HCT116 (cell line): Measurements from ENCODE around the gene MYLK. TPM values are rescaled to one million over a fixed set of nuclear protein-coding genes. Genes with fewer than 3 reads are reported as not detected.

ENCODE experiments used
- ATAC-seq: fragments of 200-7000 bp; cut with Tn5 transposase; 2 replicates; pipeline ENCODE4 v1.9.1; 2020; ENCODE audit warnings: mild to moderate bottlenecking, moderate library complexity
- BruUV-seq: library from RNA; stranded (reverse); fragments of 400-500 nt; replicated peaks from 2 replicates; lab custom pipeline; 2021; lab: Mats Ljungman, UMichigan
- CTCF ChIA-PET: fragments of 300-600 bp; sonication (Branson Sonifier 250); formaldehyde crosslinking; loops from one replicate; lab custom pipeline; 2021; ENCODE audit warnings: antibody characterized with exemption; lab: Charles Lee
- POLR2A ChIA-PET: fragments of 300-600, 350-600 bp; sonication (Branson Sonifier 250); formaldehyde crosslinking; loops from one replicate; lab custom pipeline; 2021; ENCODE audit warnings: antibody characterized with exemption; lab: Charles Lee
- RAD21 ChIA-PET, 2 experiments: fragments of 300-600 bp; sonication (Branson Sonifier 250); formaldehyde crosslinking; loops; one replicate each; lab custom pipeline; 2023; ENCODE audit warnings: low total read pairs in 2 of 2; ENCODE audit not compliant: uncharacterized antibody in 2 of 2, unreplicated experiment in 2 of 2, low non-redundant PET in 1 of 2; lab: Charles Lee
- DNase-seq: peaks from one replicate; pipeline ENCODE4 v3.0.0-alpha.2; 2010; ENCODE audit warnings: low read depth, low spot score
- H2AFZ ChIP-seq: fragments of 200-600 bp; shearing (Covaris generic), sonication (generic); 2 replicates; pipeline ENCODE4 v1.6.1; 2017; ENCODE audit warnings: low read depth, mixed run types, mixed read lengths, antibody characterized with exemption, low read length; ENCODE audit not compliant: poor library complexity, severe bottlenecking
- H3K27ac ChIP-seq: 2 replicates; pipeline ENCODE4 v1.5.1; 2012; ENCODE audit warnings: low read depth, low read length
- H3K27me3 ChIP-seq: fragments of 200-600 bp; sonication (generic); 2 replicates; pipeline ENCODE4 v1.6.1; 2016; ENCODE audit warnings: mixed run types, low read length, mixed read lengths; ENCODE audit not compliant: insufficient read depth
- H3K36me3 ChIP-seq, 2 experiments: fragments of 200-500 bp in 1 of 2; fragments of 200-600 bp in 1 of 2; sonication (Bioruptor generic) in 1 of 2; sonication (generic) in 1 of 2; 2 replicates each; pipeline versions ENCODE4 v1.5.1 to v1.6.1; 2014 to 2016; ENCODE audit warnings: low read length in 2 of 2, inconsistent platforms in 1 of 2, mixed read lengths in 1 of 2, mixed run types in 1 of 2; ENCODE audit not compliant: insufficient read depth in 2 of 2, control insufficient read depth in 1 of 2
- H3K4me1 ChIP-seq, 2 experiments: fragments of 200-600 bp in 1 of 2; sonication (generic) in 1 of 2; 2 replicates each; pipeline versions ENCODE4 v1.5.1 to v1.6.1; 2012 to 2017; ENCODE audit warnings: low read length in 2 of 2, inconsistent platforms in 1 of 2, mild to moderate bottlenecking in 1 of 2, mixed read lengths in 1 of 2, mixed run types in 1 of 2, moderate library complexity in 1 of 2; ENCODE audit not compliant: insufficient read depth in 2 of 2, control insufficient read depth in 1 of 2
- H3K4me2 ChIP-seq: fragments of 200-600 bp; sonication (generic); 2 replicates; pipeline ENCODE4 v1.6.1; 2017; ENCODE audit warnings: mixed run types, low read length, mixed read lengths
- H3K4me3 ChIP-seq, 2 experiments: fragments of 200-600 bp in 1 of 2; sonication (generic) in 1 of 2; replicated peaks in 1 of 2; 2 replicates each; pipeline ENCODE4 v1.5.1; 2011 to 2016; ENCODE audit warnings: low read length in 2 of 2, control low read depth in 1 of 2, low read depth in 1 of 2, mild to moderate bottlenecking in 1 of 2, mixed read lengths in 1 of 2, mixed run types in 1 of 2
- H3K79me2 ChIP-seq: fragments of 200-600 bp; sonication (generic); 2 replicates; pipeline ENCODE4 v1.6.1; 2017; ENCODE audit warnings: mild to moderate bottlenecking, mixed run types, low read length, moderate library complexity, mixed read lengths; ENCODE audit not compliant: insufficient read depth
- H3K9ac ChIP-seq: fragments of 200-600 bp; sonication (generic); 2 replicates; pipeline ENCODE4 v1.6.1; 2016; ENCODE audit warnings: low read length, mixed read lengths
- H3K9me2 ChIP-seq: fragments of 200-600 bp; sonication (generic), shearing (Covaris generic); 2 replicates; pipeline ENCODE4 v1.6.1; 2017; ENCODE audit warnings: mixed run types, mild to moderate bottlenecking, moderate library complexity; ENCODE audit not compliant: insufficient read depth
- H3K9me3 ChIP-seq, 2 experiments: fragments of 200-500 bp in 1 of 2; fragments of 200-600 bp in 1 of 2; sonication (Bioruptor generic) in 1 of 2; sonication (generic) in 1 of 2; 2 replicates each; pipeline ENCODE4 v1.6.1; 2014 to 2017; ENCODE audit warnings: low read length in 2 of 2, mixed read lengths in 2 of 2, inconsistent platforms in 1 of 2, low read depth in 1 of 2, mild to moderate bottlenecking in 1 of 2, mixed run types in 1 of 2, moderate library complexity in 1 of 2; ENCODE audit not compliant: control insufficient read depth in 1 of 2, insufficient read depth in 1 of 2
- H4K20me1 ChIP-seq: fragments of 200-600 bp; sonication (generic), shearing (Covaris generic); 2 replicates; pipeline ENCODE4 v1.6.1; 2017; ENCODE audit warnings: mixed run types, mild to moderate bottlenecking, moderate library complexity; ENCODE audit not compliant: insufficient read depth
- CBX3 ChIP-seq: IDR thresholded peaks from 2 replicates; pipeline ENCODE4 v1.6.1; 2012; ENCODE audit warnings: low read depth
- CEBPB ChIP-seq: IDR thresholded peaks from 2 replicates; pipeline ENCODE4 v1.6.1; 2012; ENCODE audit warnings: low read depth
- EZH2 ChIP-seq: fragments of 200-600 bp; sonication (generic); IDR thresholded peaks from 2 replicates; pipeline ENCODE4 v1.6.1; 2017; ENCODE audit warnings: antibody characterized with exemption, mixed run types
- SIN3A ChIP-seq: IDR thresholded peaks from 2 replicates; pipeline ENCODE4 v1.6.1; 2012; ENCODE audit warnings: low read depth
- intact Hi-C: fragments of 100-400 bp; cut with micrococcal nuclease; formaldehyde crosslinking; loops from 2 replicates; pipeline ENCODE4 v1.10.0; 2022
- total RNA-seq: library from RNA; stranded (reverse); gene quantifications from one replicate; pipeline ENCODE4 v1.2.1, GENCODE V29; 2021; ENCODE audit not compliant: unreplicated experiment

MYLK gene
- total RNA-seq, 1 experiment from 2014 or later: 3.8 TPM

- Histone ChIP-seq H3K9me3 (no peaks in the 10 kb centered on the region), H3K9ac (no peak overlapping the region), H3K79me2 (no peaks in the 10 kb centered on the region), H3K9me2 (no peaks in the 10 kb centered on the region), H3K27ac (no peak overlapping the region), H3K4me3 (no peak overlapping the region), H3K36me3 (no peaks in the 10 kb centered on the region), H3K4me2 (no peak overlapping the region), H3K4me1 (0 out of 4 replicates have a peak, but pooled peaks cover 0 to 3% of the 10 kb centered on the region in 2 experiments), H4K20me1 (no peaks in the 10 kb centered on the region), H3K27me3 (no peaks in the 10 kb centered on the region), H2AFZ (no peak overlapping the region)
- intact Hi-C loops: no loop called here
- RAD21 ChIA-PET: no interaction called here
- BruUV-seq: no TSS peak
- TF ChIP-seq EZH2 (no peak), SIN3A (no peak)
- ATAC-seq (no peak), DNase-seq (no peak)
- CTCF ChIA-PET: interaction anchor here (1.2 kb wide), 1 partner anchor 58 kb away, joined by 3 read pairs; no protein-coding TSS in a partner anchor
- POLR2A ChIA-PET: no interaction called here
Measured at GRCh38 chr3:123618768-123619484, 265.2 kb downstream of the MYLK start.

- intact Hi-C loops: no loop called here
- Histone ChIP-seq H3K4me1 (no peaks in the 10 kb centered on the region), H3K4me2 (no peak overlapping the region), H3K4me3 (no peak overlapping the region), H3K9me2 (no peaks in the 10 kb centered on the region), H3K9ac (no peak overlapping the region), H4K20me1 (no peaks in the 10 kb centered on the region), H3K27me3 (no peaks in the 10 kb centered on the region), H3K36me3 (no peaks in the 10 kb centered on the region), H3K9me3 (no peaks in the 10 kb centered on the region), H3K79me2 (no peaks in the 10 kb centered on the region), H2AFZ (no peak overlapping the region), H3K27ac (no peak overlapping the region)
- RAD21 ChIA-PET: no interaction called here
- DNase-seq: no peak
- CTCF ChIA-PET: interaction anchor here (0.7 to 1.2 kb wide), 2 partner anchors 58 to 105 kb away, joined by 3 read pairs; no protein-coding TSS in a partner anchor
- POLR2A ChIA-PET: no interaction called here
- peak; percentile 58; the same call in 1 of the 2 replicates for TF ChIP-seq CEBPB
- TF ChIP-seq CBX3: no peak
- ATAC-seq: no peak
- no TSS peak for BruUV-seq
Measured at GRCh38 chr3:123618076-123618708, 265.9 kb downstream of the MYLK start.
